GM12864 (cell line): ENCODE results near the gene MAPKAP1.

ENCODE experiments used
- DNase-seq: peaks from one replicate; pipeline ENCODE4 v3.0.0-alpha.2; 2011; ENCODE audit warnings: low read depth
- H3K4me3 ChIP-seq: 2 replicates; pipeline ENCODE4 v1.5.1; 2011; ENCODE audit warnings: mild to moderate bottlenecking, low read depth, low read length, control low read depth
- TF ChIP-seq, protein P1 (sequence below): IDR thresholded peaks from 2 replicates; pipeline ENCODE4 v1.5.1; 2011; ENCODE audit warnings: low read depth, mild to moderate bottlenecking, moderate library complexity, low read length, control low read depth, inconsistent platforms; ENCODE audit errors: missing control alignments

MAPKAP1 gene

DNA sequence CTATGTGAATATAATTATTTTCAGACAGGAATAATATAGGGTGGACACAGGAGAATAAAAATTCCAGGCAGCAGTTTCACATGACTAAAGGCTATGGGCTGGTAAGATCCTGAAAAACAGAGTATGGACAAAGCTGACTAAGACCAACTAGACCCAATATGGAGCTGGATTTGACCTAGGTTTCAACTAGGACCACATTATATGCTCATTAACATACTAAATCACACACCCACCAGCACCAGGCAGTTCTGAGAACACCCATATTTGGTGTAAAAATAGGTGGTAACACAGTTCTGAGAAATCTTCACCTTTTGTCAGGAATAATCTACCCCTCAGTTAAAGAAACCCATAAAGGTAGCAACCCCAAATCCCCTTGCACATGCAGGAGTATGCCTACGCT, 64.7 kb downstream of the MAPKAP1 start:
- TF ChIP-seq, protein P1, sequence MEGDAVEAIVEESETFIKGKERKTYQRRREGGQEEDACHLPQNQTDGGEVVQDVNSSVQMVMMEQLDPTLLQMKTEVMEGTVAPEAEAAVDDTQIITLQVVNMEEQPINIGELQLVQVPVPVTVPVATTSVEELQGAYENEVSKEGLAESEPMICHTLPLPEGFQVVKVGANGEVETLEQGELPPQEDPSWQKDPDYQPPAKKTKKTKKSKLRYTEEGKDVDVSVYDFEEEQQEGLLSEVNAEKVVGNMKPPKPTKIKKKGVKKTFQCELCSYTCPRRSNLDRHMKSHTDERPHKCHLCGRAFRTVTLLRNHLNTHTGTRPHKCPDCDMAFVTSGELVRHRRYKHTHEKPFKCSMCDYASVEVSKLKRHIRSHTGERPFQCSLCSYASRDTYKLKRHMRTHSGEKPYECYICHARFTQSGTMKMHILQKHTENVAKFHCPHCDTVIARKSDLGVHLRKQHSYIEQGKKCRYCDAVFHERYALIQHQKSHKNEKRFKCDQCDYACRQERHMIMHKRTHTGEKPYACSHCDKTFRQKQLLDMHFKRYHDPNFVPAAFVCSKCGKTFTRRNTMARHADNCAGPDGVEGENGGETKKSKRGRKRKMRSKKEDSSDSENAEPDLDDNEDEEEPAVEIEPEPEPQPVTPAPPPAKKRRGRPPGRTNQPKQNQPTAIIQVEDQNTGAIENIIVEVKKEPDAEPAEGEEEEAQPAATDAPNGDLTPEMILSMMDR, result no peak
- no peak overlapping the region for H3K4me3 ChIP-seq
- DNase-seq, result no peak

DNA sequence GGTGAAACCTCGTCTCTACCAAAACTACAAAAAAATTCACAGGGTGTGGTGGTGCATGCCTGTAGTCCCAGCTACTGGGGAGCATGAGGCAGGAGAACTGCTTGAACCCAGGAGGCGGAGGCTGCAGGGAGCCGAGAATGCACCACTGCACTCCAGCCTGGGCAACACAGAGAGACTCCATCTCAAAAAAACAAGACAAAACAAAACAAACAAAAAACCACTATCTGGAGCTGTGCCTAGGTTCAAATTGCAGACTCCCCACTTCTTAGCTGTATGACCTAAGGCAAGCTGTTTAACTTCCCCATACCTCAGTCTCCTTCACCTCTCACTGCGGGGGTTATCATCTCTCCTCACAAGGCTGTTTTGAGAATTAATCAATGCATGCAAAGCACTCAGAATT, 68.0 kb downstream of the MAPKAP1 start:
- DNase-seq, result no peak
- H3K4me3 ChIP-seq, result no peak overlapping the region
- TF ChIP-seq, protein P1, result no peak

DNA sequence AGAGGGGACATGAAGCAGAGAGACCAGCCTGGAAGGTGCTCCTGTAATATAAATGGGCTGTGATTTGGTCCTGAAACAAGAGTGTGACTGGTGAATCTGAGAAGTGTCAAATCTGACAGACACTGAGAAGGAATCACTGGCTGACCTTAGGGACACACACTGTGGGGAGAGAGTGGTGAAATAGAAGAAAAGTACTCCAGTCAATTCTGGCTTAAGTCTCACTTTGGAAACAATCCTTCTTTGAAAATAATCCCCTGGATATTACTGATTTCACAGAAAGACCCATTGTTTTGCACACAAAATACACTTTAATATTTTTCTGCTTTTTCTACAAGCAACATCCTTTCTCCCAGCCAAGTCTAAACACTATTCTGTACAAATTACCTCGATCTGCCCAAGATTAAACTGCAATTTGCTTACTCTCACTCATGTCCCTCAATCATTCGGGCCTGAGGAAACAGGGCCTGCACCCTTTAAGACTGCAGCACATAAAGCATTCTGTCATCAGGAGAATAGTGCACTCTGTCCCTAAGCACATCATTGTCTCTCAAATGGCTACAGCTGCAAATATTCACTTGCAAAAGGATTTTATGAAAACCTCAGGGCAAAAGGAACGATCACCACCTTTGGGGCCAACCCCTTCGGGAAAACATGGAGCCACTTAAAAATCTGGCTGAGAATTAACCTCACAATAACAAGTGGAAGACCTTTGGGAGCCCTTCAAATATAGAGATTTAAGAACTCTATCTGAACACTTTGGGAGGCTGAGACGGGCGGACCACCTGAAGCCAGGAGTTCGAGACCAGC, 68.6 kb downstream of the MAPKAP1 start:
- TF ChIP-seq, protein P1, result no peak
- no peak overlapping the region for H3K4me3 ChIP-seq
- DNase-seq, result no peak

DNA sequence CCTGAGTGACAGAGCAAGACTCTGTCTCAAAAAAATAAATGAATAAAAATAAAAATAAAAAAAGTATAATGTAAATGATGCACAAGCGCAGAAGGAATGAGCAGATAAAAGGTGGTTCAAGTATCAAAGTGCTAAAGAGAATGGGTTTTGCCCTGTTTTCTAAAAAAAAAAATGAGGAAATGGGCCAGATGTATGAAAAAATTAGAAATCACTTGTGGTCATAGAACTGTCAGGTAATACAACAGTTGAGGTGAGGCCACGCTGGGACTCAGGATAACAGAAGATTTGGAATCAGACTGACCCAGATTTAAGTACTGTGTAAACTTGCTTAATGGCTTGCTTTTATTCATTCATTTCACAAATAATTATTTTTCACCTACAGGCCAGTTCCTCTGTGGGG, 69.8 kb downstream of the MAPKAP1 start:
- DNase-seq, result no peak
- TF ChIP-seq, protein P1, result no peak
- no peak overlapping the region for H3K4me3 ChIP-seq

DNA sequence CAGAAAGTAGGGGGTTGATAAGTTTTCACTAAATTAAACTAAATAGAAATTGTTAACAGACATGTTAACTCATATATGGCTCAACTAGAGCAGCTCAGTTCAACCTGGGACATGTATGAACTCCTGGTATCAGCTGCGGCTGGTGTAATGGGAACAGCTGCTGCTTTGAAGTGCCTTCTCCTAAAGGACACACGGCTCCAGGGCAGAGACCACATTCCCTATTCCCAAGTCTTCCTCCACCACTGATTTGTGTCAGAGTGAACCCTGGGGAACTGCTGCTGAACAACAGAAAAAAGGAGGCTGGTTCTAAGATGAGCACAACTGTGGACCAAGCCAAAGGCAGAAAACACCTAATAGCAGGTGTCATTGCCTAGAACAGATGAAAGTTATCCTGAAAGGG, 71.1 kb downstream of the MAPKAP1 start:
- TF ChIP-seq, protein P1, result no peak
- no peak overlapping the region for H3K4me3 ChIP-seq
- no peak for DNase-seq

DNA sequence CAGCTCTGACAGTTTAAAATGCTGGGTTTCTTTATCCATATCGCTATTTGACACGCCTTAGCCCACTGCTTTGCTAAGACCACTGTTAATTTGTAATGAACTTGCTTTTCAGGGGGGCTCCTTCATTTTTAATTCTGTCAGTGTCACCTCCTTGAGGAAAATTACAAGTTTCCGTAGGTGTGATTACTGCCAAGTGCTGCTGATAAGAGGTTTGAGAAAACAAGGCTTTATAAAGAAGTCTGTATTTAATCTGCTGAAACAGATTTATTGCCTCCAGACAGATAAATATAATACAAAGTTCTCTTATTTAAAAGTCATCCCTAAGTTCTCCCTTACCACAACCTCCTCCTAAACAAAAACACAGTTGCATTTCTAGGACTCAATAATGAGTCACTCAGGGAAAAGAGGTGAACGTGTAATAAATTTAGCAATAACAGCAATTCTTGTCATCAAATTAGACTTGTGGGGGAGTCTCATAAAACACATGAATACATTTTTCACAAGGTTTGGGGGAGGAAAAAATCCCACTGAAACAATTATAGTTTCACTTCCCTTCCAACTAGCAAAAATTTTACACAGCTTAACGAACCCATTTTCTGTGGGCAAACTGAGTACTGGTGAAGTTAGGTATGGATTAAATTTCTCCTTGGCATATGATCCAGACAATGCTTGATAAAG, 72.8 kb downstream of the MAPKAP1 start:
- no peak overlapping the region for H3K4me3 ChIP-seq
- no peak for DNase-seq
- TF ChIP-seq, protein P1, result no peak
